GM12872 (cell line): ENCODE data around the gene ABCA5.

Source experiments
- TF ChIP-seq, protein P1 (sequence below): IDR thresholded peaks from 3 replicates; pipeline ENCODE4 v1.5.1; 2011; ENCODE audit warnings: low read depth, mild to moderate bottlenecking, low read length, moderate library complexity; ENCODE audit not compliant: insufficient read depth

ABCA5 gene

DNA sequence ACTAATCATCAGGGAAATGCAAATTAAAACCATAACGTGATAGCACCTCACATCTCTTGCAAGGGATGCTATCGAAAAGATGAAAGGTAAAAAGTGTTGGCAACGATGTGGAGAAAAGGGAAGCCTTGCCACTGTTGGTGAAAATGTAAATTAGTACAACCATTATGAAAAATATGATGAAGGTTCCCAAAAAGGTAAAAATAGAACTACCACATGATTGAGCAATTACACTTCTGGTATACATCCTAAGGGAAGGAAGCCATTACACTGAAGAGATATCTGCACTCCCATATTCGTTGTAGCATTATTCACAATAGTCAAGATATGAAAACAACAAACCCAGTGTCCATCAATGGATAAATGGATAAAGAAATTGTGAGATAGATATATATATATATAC is 119.8 kb downstream of the ABCA5 start:
- TF ChIP-seq, protein P1, sequence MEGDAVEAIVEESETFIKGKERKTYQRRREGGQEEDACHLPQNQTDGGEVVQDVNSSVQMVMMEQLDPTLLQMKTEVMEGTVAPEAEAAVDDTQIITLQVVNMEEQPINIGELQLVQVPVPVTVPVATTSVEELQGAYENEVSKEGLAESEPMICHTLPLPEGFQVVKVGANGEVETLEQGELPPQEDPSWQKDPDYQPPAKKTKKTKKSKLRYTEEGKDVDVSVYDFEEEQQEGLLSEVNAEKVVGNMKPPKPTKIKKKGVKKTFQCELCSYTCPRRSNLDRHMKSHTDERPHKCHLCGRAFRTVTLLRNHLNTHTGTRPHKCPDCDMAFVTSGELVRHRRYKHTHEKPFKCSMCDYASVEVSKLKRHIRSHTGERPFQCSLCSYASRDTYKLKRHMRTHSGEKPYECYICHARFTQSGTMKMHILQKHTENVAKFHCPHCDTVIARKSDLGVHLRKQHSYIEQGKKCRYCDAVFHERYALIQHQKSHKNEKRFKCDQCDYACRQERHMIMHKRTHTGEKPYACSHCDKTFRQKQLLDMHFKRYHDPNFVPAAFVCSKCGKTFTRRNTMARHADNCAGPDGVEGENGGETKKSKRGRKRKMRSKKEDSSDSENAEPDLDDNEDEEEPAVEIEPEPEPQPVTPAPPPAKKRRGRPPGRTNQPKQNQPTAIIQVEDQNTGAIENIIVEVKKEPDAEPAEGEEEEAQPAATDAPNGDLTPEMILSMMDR, result no peak

DNA sequence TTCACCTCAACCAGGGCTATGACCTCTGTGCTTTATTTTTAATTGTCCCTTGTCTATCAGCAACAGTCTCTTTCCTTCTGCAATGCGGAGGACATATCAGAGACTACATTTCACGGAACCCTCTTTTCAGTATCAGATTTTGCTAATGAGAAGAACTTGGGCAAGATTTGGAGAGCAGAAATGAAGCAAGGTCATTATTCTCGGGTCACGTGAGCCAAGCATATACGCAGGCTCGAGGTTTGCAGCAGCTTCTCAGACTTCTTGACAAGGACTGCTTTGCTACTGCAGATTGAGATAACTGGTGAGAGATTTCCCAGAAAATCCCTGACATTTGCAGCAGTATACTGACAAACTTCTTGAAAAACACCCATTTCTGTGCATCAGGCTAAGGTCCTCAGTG is 128.7 kb downstream of the ABCA5 start:
- TF ChIP-seq, protein P1, result no peak
